Superior temporal gyrus (tissue), 1 donor: ENCODE measurements around the gene CEP104.

Experiments
- DNase-seq: peaks from one replicate; pipeline ENCODE4 v3.0.0-alpha.2; 2016; ENCODE audit errors: extremely low spot score

CEP104 gene

DNA sequence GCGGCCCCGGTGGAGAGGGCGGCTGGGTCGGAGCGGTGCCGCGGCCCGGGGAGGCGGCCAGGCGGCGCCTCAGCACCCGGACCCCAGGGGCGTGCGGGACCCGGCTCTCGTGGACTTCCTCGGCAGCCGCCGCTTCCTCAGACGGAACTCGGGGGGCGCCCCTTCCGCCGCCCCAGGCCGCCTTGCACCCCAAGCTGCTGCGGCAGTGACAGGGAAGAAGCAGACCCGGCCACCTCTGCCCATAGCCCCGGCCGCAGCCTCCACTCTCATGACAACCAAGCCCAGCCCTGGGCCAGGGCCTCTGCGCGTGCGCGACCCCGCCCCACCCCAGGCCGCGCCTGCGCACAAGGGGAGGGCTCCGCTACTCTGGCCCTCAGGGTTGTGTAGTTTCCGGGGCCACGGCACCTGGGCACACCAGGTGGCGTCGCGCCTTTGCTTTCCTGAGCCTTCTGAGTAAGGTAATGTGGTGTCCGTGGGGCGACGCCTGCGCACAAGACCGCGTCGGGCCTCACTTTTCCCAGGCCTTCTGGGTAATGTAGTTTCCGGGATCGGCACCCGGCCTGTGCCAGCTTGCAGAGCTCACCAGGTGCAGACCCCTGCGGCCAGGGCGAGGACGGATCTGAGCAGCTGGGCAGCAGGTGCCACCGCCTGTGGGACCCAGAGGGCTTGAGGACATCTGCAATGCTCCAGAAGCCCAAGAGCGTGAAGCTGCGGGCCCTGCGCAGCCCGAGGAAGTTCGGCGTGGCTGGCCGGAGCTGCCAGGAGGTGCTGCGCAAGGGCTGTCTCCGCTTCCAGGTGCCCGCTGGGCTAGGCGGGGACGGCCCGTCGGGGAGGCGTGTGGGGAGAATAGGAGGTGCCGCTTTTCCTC, at the start of gene CEP104, which contains the start of gene DFFB:
CEP104 (minus strand) TSS at position 289 of the 868 bp plus-strand sequence. CDS start 4,804 bp downstream, outside the sequence.
DFFB (plus strand) TSS at position 554 of the 868 bp plus-strand sequence; CDS start at position 682, 128 bp downstream.
- DNase-seq, result peak; percentile 89

DNA sequence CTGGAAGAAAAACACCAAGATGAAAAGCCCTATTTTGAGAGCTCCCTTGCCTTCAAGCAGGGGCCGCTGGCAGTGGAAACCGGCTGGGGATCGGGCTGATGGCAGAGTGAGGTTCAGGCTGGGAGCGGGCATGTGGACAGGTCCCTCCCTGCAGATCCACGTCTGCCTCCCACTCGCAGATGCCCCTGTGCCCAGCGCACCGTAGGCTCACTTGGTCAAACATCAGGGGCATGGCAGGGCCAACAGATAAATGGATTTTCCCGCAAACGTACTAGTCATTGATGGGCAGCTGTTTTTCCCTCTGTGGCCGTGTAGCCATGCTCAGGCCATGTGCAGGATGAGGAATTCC, 49.6 kb upstream of the CEP104 start:
- no peak for DNase-seq

DNA sequence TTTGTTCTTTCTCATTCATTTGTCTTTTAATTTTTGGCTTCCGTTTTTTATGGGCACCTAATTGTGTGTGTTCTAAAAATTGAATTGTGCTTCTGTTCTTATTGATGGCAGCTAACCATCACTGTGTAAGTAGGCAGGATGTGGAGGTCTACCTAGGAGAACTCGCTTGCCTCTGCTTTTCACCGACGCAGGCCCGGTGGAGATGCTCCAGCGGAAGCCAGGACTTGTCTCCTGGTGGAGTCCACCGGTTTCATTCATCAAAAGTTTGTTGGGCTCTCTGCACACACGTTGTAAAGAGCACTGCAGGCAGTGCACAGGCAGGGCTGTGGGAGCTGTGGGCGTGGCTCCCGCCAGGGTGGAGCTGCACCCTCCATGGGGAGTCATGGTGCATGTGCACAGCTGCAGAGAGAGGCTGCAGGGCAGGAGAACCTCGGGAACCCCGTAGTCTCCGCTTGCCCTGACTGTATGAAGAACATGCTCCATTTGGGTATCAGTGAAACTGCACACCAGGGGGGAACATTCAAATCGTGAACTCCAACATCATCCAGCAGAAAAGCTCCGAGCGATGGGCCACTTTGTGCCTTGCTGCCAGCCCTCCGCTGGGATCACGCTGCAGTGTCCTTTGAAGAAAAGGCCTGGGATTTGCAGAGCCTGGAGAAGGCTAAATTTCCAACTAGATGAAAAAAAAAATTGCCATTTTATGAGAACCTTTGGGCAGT, 49.1 kb upstream of the CEP104 start:
- no peak for DNase-seq

DNA sequence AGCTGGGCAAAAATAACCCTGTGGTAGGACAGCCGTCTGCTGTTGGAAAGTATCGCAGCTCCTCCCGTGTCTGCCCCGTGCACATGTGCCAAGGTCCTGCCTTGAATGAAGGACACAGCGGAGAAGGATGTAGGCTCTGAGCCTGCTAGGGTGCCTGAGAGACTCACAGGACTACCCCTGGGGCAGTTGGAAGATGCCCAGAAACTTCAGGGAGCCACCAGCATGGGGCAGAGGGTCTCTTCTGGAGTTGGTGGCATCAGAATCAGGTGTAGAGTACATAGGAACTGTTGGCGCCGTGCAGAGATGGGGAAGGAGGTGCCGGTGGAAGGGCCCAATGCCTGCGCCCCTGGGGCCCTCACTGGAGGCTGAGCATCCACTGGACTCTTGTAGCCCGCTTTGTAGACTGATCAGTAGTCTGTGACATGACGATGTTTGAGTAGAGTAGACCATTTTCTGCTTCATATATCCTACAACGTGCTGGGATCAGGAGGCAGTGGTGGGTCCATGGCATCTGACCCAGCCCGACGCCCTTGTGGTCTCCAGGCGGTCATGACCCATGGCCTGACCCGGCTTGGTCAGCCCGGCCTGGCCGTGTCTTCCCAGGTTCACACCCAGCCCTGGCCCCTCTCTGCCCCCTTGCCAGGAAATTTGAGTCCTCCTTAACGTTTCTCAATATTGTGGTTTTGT, 48.4 kb upstream of the CEP104 start:
- DNase-seq, result no peak

DNA sequence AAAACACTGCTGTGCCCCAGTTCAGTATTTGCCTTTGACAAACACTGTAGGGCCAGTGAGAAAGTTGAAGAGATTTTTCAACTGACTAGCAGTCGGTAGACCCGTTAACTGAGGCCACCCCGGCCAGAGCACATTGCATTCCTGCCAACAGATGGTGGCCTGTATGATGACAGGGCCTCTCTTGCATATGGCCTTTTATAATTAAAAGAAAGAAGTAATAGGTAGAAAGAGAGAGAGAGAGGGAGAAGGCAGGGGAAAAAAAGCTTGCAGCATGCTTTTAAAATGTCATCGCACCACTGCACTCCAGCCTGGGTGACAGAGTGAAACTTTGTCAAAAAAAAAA, 47.8 kb upstream of the CEP104 start:
- DNase-seq, result no peak

DNA sequence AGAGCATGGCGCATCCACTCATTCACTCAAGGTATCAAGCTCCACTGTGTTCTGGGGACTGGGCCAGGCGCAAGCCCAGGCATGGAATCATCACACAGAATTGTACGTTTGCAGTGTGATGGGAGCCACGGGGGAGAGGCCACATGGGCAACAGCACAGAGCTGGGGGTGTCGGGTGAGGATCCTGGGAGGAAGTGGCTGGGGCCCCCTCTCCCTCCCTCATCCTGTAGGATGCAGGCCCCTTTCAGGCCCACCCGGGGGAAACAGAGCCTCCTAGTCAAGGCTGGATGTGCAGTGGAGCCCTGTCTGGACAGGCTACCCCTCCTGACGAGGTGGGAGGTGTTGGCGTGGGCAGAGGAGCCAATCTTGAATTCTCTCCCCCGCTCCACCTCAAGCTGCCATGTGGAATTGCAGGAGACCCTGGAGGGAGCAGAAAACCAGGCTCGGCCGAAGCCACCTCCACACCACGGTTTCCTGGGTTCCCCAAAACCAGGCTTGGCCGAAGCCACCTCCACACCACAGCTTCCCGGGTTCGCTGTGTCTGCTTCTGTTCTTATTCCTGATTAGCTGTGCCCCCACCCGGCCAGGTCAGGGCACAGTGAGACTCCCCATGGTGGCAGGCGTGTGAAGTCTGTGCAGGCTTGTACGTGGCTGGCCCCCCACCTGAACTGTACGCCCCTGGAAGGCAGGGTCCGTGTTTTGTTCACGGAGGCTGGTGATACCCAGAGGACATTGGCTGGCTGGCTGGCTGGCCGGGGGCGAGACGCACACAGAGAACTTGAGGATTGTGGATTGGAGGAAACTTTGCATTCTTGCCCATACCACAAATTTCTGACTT, 47.2 kb upstream of the CEP104 start:
- no peak for DNase-seq

DNA sequence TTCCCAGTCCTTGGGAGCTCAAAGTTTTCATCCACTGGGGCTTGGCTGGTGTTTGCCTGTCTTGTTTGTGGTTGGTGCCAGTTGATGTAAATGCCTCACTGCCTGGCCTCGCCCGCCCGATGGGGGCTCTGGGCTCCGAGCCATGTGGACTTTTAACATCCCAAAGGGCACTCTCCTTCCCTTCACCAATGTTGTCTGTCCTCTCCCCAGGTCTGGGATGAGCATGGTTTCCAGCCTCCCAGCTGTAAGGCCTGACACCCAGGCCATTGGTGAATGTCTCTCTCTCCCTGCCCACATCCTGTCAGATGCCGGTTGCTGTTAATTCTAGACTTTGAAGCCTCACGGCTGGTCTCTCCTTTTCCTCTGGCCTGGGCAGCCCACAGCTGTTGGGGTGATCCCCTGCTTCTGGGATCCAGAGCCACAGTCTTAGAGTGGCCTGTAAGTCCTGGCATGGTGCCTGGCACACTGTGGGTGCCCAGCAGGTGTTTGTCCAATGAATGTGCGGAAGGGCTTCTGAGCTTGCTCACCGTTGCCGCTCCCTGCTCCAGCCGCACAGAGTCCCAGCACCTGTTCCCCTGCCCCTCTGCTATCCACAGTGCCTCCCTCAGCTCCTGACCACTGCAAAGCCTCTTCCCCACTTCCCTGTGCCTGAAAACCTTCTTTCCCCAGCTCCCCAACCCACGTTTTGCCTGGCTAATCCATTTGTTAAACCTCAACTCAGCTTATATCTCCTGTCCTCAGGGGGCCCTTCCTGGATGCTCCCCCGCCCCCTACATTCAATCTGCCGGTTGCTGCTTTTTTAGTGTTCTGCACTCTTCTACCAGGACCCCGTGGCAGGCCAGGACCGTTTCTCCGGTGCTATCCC, 46.4 kb upstream of the CEP104 start:
- no peak for DNase-seq

DNA sequence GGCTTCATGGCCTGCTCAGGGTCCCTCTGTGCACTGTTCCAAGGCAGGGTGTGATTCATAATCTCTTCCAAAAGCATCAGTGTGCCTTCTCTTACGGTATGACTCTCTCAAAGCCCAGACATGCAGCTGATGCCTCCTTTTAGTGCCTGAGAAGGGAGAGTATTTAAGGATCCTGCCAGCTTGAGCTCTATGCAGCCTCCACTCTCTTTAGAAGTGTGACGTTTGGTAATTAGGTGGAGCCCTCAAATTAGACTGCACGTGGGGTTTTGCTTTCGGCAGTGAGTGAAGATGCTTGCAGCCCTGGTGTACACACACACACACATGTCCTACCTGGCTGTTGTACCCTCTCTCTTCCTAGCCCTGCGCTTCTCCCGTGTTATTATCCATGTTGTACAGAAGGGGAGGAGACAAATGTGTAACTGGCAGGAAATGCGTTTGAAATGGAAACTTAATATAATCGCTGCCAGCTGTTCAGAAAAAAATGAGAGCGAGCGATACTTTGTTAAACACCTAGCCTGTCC, 45.6 kb upstream of the CEP104 start:
- peak; percentile 35 for DNase-seq

DNA sequence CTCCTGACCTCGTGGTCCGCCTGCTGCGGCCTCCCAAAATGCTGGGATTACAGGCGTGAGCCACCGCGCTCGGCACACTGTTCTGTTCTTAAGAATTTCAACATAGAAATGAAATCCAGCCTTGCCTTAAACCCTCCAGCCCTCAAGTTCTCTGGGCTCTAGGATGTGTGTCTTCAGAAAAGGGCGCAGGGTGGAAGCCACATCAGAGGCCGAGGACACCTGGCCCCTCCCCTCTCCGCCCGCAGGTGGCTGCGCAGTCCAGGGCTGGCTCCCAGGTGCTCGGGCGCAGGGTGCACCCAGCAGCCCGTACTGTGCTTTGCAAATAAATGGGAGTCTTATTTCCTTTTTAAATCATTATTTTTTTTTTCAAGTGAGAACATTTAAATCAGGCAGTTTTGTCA, 45.1 kb upstream of the CEP104 start:
- no peak for DNase-seq

DNA sequence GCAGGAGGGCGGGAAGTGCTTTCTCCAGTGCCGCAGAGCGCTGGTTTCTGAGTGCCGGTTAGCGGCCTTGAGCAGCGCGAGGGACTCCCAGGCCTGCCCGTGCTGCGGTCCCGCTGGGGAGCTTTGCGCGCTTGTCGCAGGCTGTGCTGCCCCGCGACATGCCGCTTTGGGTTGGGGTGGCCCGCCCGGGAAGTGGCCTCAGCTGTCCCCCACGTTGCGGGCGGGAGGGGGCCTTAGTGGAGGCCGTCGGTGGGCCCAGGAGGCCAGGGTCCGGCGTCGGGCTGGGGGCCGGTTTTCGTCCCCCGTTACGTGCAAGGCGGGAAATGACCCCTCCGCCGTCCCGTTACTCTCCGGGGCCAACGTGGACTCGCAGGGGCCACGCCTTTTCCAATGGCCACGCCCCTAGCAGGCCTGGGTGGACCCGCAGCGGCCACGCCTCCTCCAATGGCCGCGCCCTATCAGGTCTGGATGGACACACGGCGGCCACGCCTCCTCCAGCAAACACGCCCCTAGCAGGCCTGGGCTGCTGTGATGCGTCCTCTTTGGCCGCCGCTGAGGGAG, 44.0 kb upstream of the CEP104 start:
- peak; percentile 93 for DNase-seq

DNA sequence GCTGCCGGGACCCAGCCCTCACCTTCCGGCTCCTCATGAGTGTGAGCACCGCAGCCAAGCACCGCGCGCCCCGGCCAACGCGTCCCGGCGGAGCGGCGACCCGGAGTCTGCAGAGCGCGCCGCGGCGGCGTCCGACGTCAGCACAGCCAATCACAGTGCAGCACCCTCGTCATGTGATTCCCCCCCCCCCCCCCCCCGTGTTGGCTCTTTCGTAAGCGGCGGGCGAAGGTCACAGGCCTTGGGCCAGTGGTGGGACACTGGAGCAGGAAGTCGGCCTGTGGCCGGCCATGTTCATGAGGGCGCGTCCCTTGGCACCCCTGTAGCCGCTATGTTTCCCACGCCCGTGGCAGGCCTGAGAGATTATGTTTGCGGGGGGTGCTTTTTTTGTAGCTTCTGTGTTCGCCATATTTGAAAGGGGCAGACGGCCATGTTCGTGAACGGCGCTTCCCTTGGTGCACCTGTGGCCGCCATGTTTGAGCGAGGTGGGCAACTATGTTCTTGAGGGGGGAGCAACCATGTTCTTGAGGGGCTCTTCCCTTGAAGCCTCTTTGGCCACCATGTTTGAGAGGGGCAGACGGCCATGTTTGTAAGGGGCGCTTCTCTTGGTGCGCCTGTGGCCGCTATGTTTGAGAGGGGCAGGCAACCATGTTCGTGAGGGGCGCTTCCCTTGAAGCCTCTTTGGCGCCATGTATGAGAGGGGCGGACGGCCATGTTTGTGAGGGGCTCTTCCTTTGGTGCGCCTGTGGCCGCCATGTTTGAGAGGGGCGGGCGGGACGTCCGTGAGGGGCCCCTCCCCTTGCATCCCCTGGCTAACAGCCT, 43.3 kb upstream of the CEP104 start, which contains the start of gene C1orf174:
C1orf174 (minus strand) TSS at position 123 of the 819 bp plus-strand sequence; CDS start at position 37, 86 bp downstream.
- DNase-seq, result peak; percentile 99

DNA sequence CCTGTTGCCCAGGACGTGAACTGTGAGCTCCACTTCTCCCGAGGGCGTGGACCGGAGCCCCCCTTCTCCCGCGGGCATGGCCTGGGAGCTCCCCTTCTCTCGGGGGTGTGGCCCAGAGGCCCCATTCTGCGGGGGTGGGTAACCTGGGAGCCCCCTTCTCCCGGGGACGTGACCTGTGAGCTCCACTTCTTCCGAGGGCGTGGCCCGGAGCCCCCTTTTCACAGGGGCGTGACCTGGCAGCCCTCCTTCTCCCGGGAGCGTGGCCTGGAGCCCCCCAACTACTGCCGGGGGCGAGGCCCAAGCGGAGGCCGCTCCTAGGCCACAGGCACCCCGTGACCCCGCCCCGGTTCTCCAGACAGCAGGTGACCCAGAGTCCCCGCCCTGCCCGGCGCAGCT, 42.7 kb upstream of the CEP104 start:
- no peak for DNase-seq

DNA sequence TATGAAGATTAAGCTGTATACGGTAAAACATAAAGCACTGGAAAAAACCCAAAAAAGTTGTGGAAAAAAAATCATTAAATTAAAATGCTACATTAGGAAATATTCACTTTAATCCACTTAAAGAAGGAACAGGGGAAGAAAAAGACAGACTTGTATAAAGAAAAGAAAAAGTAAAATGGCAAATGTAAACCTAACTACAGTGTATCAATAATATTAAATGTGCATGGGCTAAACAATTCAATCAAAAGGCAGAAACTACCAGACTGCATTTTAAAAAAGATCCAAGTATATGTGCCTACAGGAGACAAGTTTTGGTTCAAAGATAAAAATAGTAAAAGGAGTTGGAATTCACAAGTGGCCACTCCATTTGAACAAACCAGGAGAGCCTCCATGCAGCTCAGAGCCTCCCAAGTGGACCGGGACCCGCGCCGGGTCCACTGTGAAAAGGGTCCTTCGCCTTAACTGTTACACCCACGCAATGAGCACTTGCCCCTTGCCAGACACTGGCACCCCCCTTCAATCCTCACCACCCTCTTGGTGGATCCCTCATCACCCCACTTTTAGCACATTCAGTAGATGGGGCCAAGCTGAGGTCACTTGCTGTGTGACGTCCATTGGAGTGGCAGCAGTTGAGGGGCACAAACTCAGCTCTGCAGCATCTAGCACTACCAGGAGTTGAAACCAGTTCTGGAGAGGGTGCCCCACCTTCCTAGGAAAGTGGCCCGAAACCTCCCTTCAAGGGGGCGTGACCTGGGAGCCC, 42.2 kb upstream of the CEP104 start:
- DNase-seq, result no peak

DNA sequence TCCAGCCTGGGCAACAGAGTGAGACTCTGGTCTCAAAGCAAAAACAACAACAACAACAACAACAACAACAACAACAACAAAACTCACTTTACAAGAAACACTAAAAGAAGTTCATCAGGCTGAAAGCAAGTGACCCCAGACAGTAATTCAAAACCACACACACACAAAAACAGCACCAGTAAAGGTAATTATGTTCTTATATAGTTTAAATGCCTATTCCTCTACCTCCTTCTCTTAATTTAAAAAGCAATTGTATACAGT, 41.4 kb upstream of the CEP104 start:
- no peak for DNase-seq

DNA sequence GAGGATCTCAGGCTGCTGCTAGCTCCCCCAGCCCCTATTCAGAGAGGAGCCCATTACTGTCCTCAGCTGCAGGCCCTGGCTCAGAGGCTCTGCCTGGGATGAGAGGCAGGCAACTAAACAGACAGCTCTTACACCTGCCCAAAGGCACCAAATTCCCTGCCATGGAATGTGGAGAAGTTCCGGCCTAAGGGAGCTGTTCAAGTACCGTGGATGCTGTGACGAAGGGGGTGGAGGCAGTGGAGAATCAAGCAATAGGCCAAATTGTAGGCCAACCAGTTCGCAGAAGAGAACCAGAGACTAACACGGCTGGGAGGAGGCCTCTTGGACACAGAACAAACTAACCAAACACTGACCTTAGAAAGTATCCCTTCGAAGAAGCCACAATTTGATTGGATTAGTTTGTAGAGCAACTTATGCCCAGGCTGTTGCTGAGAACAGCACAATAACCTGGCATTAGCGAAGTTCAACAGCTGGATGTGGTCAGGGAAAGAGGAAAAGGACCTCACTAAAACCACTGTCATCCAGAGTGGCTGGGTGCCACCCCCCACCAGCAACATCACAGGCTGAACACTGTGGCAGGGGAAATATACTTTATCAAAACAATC, 39.5 kb upstream of the CEP104 start:
- DNase-seq, result no peak

DNA sequence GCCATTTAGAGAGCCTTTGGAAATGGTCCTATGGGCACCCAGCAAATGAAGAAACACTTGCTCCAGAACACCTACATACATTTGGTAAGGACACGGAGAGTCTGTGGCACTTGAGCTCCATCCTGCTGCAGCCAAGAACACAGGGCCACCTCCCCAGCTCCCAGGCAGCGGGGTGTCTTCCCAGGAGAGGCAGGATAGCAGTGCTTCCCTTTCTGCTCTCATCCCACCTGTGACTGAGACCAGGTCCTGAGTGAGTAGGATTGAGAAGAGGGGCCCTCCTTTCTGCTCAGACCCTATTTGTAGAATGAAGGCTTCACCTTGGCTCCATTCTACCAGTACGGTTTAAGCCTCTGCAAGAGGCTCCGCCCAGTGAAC, 38.9 kb upstream of the CEP104 start:
- no peak for DNase-seq

DNA sequence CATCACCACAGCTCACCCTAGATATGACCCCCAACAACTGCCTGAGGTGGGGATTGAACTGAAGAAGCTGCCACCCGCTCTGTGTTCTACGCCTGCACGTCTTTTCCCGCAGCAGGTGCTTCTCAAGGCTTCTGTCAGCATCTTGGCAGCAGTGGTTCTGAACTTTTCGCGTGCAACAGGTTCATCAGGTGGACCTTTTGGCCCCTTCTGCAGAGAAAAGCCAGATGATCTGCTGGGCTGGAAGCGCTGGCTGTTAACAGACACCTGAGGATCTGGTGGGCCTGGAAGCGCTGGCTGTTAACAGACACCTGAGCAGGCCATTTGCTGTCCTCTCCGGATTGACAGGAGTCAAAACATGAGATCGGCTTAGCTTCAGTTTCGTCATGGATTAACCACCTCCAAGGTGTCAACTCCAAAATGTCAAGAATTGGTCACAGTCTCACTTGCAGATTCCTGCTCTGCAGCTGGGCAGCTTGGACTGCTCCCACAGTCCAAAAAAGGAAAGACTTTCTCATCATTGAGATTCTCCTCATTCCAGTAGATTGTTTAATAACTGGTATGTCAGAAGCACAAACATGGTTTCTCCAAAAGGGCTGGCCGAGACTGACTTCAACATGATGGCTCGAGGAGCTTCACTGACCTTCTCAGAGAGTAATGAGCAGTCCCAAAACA, 38.4 kb upstream of the CEP104 start:
- no peak for DNase-seq
